HEK293 (cell line): ENCODE measurements around the gene PTS.

ENCODE experiments used
- ATF2 ChIP-seq: fragments of 450-650 bp; formaldehyde crosslinking; IDR thresholded peaks from 2 replicates; pipeline ENCODE4 v1.5.1; 2016; ENCODE audit warnings: missing biosample characterization, missing genetic modification characterization, low read depth
- CTCF ChIP-seq: fragments of 450-650 bp; formaldehyde crosslinking; IDR thresholded peaks from 2 replicates; pipeline ENCODE4 v1.5.1; 2016; ENCODE audit warnings: missing biosample characterization, missing genetic modification characterization
- ZNF660 ChIP-seq: fragments of 450-650 bp; IDR thresholded peaks from 2 replicates; pipeline ENCODE4 v1.5.1; 2018; ENCODE audit warnings: missing biosample characterization, mild to moderate bottlenecking, missing genetic modification characterization

- TF ChIP-seq ZNF660 (tag by site-specific recombination) (no peak), ATF2 (no peak), CTCF (no peak)
Measured at GRCh38 chr11:112196519-112197087, 29.6 kb upstream of the PTS start.
